GM12878 (cell line): Measurements from ENCODE around the gene MTHFD1L. TPM values are rescaled to one million over a fixed set of nuclear protein-coding genes. Genes with fewer than 3 reads are reported as not detected.

Experiments used
- ATAC-seq: fragments of 200-7000 bp; cut with Tn5 transposase; 3 replicates; pipeline ENCODE4 v1.9.1; 2020; ENCODE audit warnings: mild to moderate bottlenecking, moderate library complexity
- BruUV-seq: library from RNA; stranded (reverse); fragments of 400-500 nt; replicated peaks from 2 replicates; lab custom pipeline; 2021; lab: Mats Ljungman, UMichigan
- CTCF ChIA-PET: fragments of 300-600 bp; sonication (Branson Sonifier 250); formaldehyde crosslinking; extraction: SDS; loops from one replicate; lab custom pipeline; 2021; ENCODE audit warnings: inconsistent platforms; lab: Yijun Ruan, JAX
- POLR2A ChIA-PET: fragments of 350-600 bp; formaldehyde crosslinking; extraction: SDS; loops from one replicate; lab custom pipeline; 2021; ENCODE audit warnings: inconsistent platforms; lab: Charles Lee
- RAD21 ChIA-PET: fragments of 300-600 bp; sonication (Branson Sonifier 250); formaldehyde crosslinking; loops from one replicate; lab custom pipeline; 2023; ENCODE audit warnings: antibody characterized with exemption; ENCODE audit not compliant: unreplicated experiment; lab: Charles Lee
- SMC1A ChIA-PET: fragments of 300-600 bp; sonication (Branson Sonifier 250); formaldehyde crosslinking; loops from one replicate; lab custom pipeline; 2023; ENCODE audit not compliant: unreplicated experiment, uncharacterized antibody; lab: Charles Lee
- DNase-seq: peaks from one replicate; pipeline ENCODE4 v3.0.0-alpha.2; 2011; ENCODE audit warnings: low read depth, low spot score
- FAIRE-seq: peaks from 3 replicates; lab custom pipeline; 2011; peaks lifted over from hg19 to GRCh38; lab: Jason Lieb, UNC
- H2AFZ ChIP-seq: 2 replicates; pipeline ENCODE4 v1.6.0; 2011; ENCODE audit warnings: low read depth, low read length, control low read depth; ENCODE audit not compliant: control insufficient read depth
- H3K27ac ChIP-seq: 2 replicates; pipeline ENCODE4 v1.5.1; 2011; ENCODE audit warnings: control low read depth; ENCODE audit not compliant: control insufficient read depth, insufficient read depth
- H3K27me3 ChIP-seq, 2 experiments: replicated peaks in 1 of 2; 2 replicates each; pipeline versions ENCODE4 v1.6.0 to v1.6.1; 2011; ENCODE audit warnings: low read length in 1 of 2; ENCODE audit not compliant: control insufficient read depth in 2 of 2, insufficient read depth in 2 of 2
- H3K36me3 ChIP-seq, 2 experiments: 2 replicates each; pipeline ENCODE4 v1.5.1; 2011; ENCODE audit warnings: low read length in 1 of 2; ENCODE audit not compliant: control insufficient read depth in 2 of 2, insufficient read depth in 2 of 2
- H3K4me1 ChIP-seq: 2 replicates; pipeline ENCODE4 v1.6.1; 2011; ENCODE audit warnings: mild to moderate bottlenecking, low read length, moderate library complexity, mixed read lengths; ENCODE audit not compliant: control insufficient read depth, insufficient read depth
- H3K4me2 ChIP-seq: 2 replicates; pipeline ENCODE4 v1.6.0; 2011; ENCODE audit warnings: control low read depth; ENCODE audit not compliant: control insufficient read depth, insufficient read depth
- H3K4me3 ChIP-seq: fragments of 200-600 bp; sonication (generic); 2 replicates; pipeline ENCODE4 v1.5.1; 2016
- H3K79me2 ChIP-seq: 2 replicates; pipeline ENCODE4 v1.6.0; 2011; ENCODE audit warnings: low read length; ENCODE audit not compliant: control insufficient read depth, insufficient read depth
- H3K9ac ChIP-seq: 2 replicates; pipeline ENCODE4 v1.8.0; 2011; ENCODE audit warnings: low read length, control low read depth, mixed read lengths; ENCODE audit not compliant: control insufficient read depth, insufficient read depth
- H3K9me3 ChIP-seq: replicated peaks from 3 replicates; pipeline ENCODE4 v1.5.1; 2011; ENCODE audit warnings: mild to moderate bottlenecking, low read length; ENCODE audit not compliant: control insufficient read depth, insufficient read depth
- H4K20me1 ChIP-seq: 2 replicates; pipeline ENCODE4 v1.6.0; 2011; ENCODE audit not compliant: control insufficient read depth, insufficient read depth
- FOXM1 ChIP-seq: IDR thresholded peaks from 2 replicates; pipeline ENCODE4 v1.6.1; 2012; ENCODE audit warnings: low read depth, mild to moderate bottlenecking, inconsistent platforms, low read length, moderate library complexity
- MTA2 ChIP-seq: fragments of 450-650 bp; IDR thresholded peaks from 2 replicates; pipeline ENCODE4 v1.6.1; 2016; ENCODE audit warnings: low read depth, mild to moderate bottlenecking, moderate library complexity
- RAD21 ChIP-seq: IDR thresholded peaks from 2 replicates; pipeline ENCODE4 v1.6.1; 2011; ENCODE audit warnings: mild to moderate bottlenecking, low read depth, low read length, moderate library complexity; ENCODE audit not compliant: insufficient read depth
- TCF12 ChIP-seq: IDR thresholded peaks from 2 replicates; pipeline ENCODE4 v1.6.1; 2011; ENCODE audit warnings: low read depth, mild to moderate bottlenecking, low read length
- WGBS: methylation state at CpG from one replicate; pipeline ENCODE4 v1.1.6; 2016; ENCODE audit warnings: low lambda C conversion rate; ENCODE audit not compliant: insufficient replicate concordance, insufficient coverage; ENCODE audit errors: missing lambda C conversion rate; 5-methylcytosine and 5-hydroxymethylcytosine counted together
- in situ Hi-C: fragments of 300-500 bp; cut with MboI; formaldehyde crosslinking; loops from 9 replicates; pipeline ENCODE4 v1.14.3; 2018; ENCODE audit warnings: mixed read lengths
- intact Hi-C: fragments of 100-400 bp; cut with micrococcal nuclease; formaldehyde crosslinking; loops from one replicate; pipeline ENCODE4 v1.14.2; 2022; ENCODE audit not compliant: unreplicated experiment
- polyA plus RNA-seq, 11 experiments: library from polyadenylated mRNA; depleted of rRNA in 4 of 11; unstranded in 6 of 11; stranded (reverse) in 5 of 11; fragments of >200 nt; fragmentation: Nextera tagmentation in 4 of 11; fragmentation: Illumina TruSeq in 1 of 11; extraction: Ambion mirVana in 4 of 11; extraction: Trizol in 1 of 11; gene quantifications; 1 replicate in 1 of 11; 2 replicates in 10 of 11; pipeline versions ENCODE4 v1.2.1 to v1.2.3, GENCODE V29; 2011 to 2016; ENCODE audit warnings: inconsistent platforms in 2 of 11, missing spikeins in 2 of 11, low read depth in 1 of 11
- total RNA-seq, 4 experiments: library from RNA; depleted of rRNA in 3 of 4; stranded (reverse); fragments of >200 nt in 3 of 4; fragmentation: Illumina TruSeq in 1 of 4; extraction: Trizol in 1 of 4; gene quantifications; 2 replicates each; pipeline versions ENCODE4 v1.2.1 to v1.2.3, GENCODE V29; 2013 to 2021
- TF ChIP-seq, protein P1 (sequence below): IDR thresholded peaks from 2 replicates; pipeline ENCODE4 v1.6.1; 2012; ENCODE audit warnings: low read depth, low read length, improper control_type of control experiment
- TF ChIP-seq, protein P2 (sequence below): IDR thresholded peaks from 2 replicates; pipeline ENCODE4 v1.6.1; 2011; ENCODE audit warnings: low read depth, low read length, improper control_type of control experiment, borderline replicate concordance
- TF ChIP-seq, protein P3 (sequence below): fragments of 450-650 bp; IDR thresholded peaks from 2 replicates; pipeline ENCODE4 v1.6.1; 2018; ENCODE audit warnings: borderline replicate concordance, mild to moderate bottlenecking; ENCODE audit not compliant: partially characterized antibody
- TF ChIP-seq, protein P4 (sequence below): fragments of 450-650 bp; IDR thresholded peaks from 2 replicates; pipeline ENCODE4 v1.6.1; 2017; ENCODE audit warnings: borderline replicate concordance

The MTHFD1L gene
- total and polyA plus RNA-seq, 10 of the 15 experiments (the other 5 are each of a cell fraction or from before 2014, with no cell fraction given) = 11.7 to 75.5 (median 28.8) TPM

DNA sequence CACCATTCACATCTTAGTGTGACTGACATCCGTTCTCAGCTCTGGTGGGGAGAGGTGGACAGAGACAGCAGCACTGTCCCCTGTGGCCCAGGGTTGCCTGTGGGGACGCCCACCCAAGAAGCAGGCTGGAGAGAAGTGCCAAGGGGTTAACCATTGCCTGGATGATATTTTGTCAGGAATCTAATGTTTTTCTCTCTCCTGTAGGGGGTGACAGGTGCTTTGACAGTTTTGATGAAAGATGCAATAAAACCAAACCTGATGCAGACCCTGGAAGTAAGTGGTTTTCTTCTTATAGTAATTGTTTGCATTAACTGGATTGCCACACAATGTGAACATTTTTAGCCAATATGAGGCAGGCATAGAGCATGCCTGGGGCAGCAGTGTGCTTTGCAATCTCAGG is 99.3 kb downstream of the MTHFD1L start:
- WGBS = 90% methylated on average over 2 of the region's 2 CpGs
- TF ChIP-seq, protein P1, sequence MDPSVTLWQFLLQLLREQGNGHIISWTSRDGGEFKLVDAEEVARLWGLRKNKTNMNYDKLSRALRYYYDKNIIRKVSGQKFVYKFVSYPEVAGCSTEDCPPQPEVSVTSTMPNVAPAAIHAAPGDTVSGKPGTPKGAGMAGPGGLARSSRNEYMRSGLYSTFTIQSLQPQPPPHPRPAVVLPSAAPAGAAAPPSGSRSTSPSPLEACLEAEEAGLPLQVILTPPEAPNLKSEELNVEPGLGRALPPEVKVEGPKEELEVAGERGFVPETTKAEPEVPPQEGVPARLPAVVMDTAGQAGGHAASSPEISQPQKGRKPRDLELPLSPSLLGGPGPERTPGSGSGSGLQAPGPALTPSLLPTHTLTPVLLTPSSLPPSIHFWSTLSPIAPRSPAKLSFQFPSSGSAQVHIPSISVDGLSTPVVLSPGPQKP = no peak
- 0 out of 2 replicates have a peak, but pooled peaks have one; percentile 4 for TF ChIP-seq RAD21
- TF ChIP-seq, all 136 proteins: peak for 1
- RAD21 ChIA-PET = interaction anchor here (0.6 kb wide), 1 partner anchor 49 kb away, joined by 3 read pairs; no protein-coding TSS in a partner anchor
- in situ Hi-C loops = no loop called here
- no peak overlapping the region for H3K4me2 ChIP-seq
- H3K4me3 ChIP-seq = no peak overlapping the region
- DNase-seq = no peak
- no peaks in the 10 kb centered on the region for H4K20me1 ChIP-seq
- SMC1A ChIA-PET = no interaction called here
- intact Hi-C loops = no loop called here
- no peak overlapping the region for H3K9ac ChIP-seq
- FAIRE-seq = no peak
- CTCF ChIA-PET = interaction anchor here (1.7 kb wide), 1 partner anchor 359 kb away, joined by 7 read pairs; no protein-coding TSS in a partner anchor
- no peak overlapping the region for H2AFZ ChIP-seq
- H3K27me3 ChIP-seq = no peaks in the 10 kb centered on the region
- H3K9me3 ChIP-seq = no peaks in the 10 kb centered on the region
- H3K4me1 ChIP-seq = no peaks in the 10 kb centered on the region
- POLR2A ChIA-PET = interaction anchor here (0.5 kb wide), 1 partner anchor 410 kb away, joined by 5 read pairs; no protein-coding TSS in a partner anchor
- no peaks in the 10 kb centered on the region for H3K79me2 ChIP-seq
- BruUV-seq = no TSS peak
- H3K27ac ChIP-seq = no peak overlapping the region
- peaks cover 0 to 3% of the 10 kb centered on the region in 2 experiments; a peak in 3 of 4 replicates for H3K36me3 ChIP-seq
- ATAC-seq = no peak

DNA sequence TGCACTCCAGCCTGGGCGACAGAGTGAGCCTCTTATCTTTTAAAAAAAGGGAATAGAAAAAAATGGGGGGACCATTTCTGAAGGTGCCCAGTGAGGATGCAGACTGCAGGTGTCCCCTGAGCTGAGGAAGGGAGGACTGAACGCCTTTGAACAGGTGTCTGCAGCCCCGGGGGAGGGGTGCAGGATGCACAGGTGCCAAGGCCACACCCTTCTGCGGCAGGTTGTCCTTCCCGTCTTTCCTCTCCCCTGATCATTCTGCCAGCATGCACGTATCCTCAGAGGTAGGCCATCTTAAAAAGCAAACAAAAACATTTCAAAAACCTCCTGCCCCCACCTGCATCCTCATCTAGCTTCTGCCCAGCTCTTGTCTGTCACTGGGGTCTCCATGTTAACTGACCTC is 101.3 kb downstream of the MTHFD1L start:
- Histone ChIP-seq H3K9ac (no peak overlapping the region), H3K9me3 (no peaks in the 10 kb centered on the region), H3K4me3 (no peak overlapping the region), H3K4me2 (no peak overlapping the region), H3K36me3 (no peaks in the 10 kb centered on the region; a peak in 3 of 4 replicates), H4K20me1 (no peaks in the 10 kb centered on the region), H3K4me1 (no peaks in the 10 kb centered on the region), H2AFZ (no peak overlapping the region), H3K27ac (no peak overlapping the region), H3K27me3 (no peaks in the 10 kb centered on the region), H3K79me2 (no peaks in the 10 kb centered on the region)
- no peak for ATAC-seq
- ChIA-PET SMC1A (interaction anchor here (0.8 kb wide), 1 partner anchor 359 kb away, joined by 3 read pairs; no protein-coding TSS in a partner anchor), CTCF (interaction anchor here (1.0 kb wide), 1 partner anchor 358 kb away, joined by 3 read pairs; no protein-coding TSS in a partner anchor), RAD21 (no interaction called here), POLR2A (no interaction called here)
- in situ Hi-C loops = no loop called here
- intact Hi-C loops = no loop called here
- FAIRE-seq = no peak
- TF ChIP-seq TCF12 (no peak), MTA2 (no peak), FOXM1 (no peak)
- TF ChIP-seq, protein P2, sequence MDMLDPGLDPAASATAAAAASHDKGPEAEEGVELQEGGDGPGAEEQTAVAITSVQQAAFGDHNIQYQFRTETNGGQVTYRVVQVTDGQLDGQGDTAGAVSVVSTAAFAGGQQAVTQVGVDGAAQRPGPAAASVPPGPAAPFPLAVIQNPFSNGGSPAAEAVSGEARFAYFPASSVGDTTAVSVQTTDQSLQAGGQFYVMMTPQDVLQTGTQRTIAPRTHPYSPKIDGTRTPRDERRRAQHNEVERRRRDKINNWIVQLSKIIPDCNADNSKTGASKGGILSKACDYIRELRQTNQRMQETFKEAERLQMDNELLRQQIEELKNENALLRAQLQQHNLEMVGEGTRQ = no peak
- TF ChIP-seq, protein P3, sequence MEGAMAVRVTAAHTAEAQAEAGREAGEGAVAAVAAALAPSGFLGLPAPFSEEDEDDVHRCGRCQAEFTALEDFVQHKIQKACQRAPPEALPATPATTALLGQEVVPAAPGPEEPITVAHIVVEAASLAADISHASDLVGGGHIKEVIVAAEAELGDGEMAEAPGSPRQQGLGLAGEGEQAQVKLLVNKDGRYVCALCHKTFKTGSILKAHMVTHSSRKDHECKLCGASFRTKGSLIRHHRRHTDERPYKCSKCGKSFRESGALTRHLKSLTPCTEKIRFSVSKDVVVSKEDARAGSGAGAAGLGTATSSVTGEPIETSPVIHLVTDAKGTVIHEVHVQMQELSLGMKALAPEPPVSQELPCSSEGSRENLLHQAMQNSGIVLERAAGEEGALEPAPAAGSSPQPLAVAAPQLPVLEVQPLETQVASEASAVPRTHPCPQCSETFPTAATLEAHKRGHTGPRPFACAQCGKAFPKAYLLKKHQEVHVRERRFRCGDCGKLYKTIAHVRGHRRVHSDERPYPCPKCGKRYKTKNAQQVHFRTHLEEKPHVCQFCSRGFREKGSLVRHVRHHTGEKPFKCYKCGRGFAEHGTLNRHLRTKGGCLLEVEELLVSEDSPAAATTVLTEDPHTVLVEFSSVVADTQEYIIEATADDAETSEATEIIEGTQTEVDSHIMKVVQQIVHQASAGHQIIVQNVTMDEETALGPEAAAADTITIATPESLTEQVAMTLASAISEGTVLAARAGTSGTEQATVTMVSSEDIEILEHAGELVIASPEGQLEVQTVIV = no peak
- TF ChIP-seq, protein P4, sequence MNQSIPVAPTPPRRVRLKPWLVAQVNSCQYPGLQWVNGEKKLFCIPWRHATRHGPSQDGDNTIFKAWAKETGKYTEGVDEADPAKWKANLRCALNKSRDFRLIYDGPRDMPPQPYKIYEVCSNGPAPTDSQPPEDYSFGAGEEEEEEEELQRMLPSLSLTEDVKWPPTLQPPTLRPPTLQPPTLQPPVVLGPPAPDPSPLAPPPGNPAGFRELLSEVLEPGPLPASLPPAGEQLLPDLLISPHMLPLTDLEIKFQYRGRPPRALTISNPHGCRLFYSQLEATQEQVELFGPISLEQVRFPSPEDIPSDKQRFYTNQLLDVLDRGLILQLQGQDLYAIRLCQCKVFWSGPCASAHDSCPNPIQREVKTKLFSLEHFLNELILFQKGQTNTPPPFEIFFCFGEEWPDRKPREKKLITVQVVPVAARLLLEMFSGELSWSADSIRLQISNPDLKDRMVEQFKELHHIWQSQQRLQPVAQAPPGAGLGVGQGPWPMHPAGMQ = no peak
- no peak for DNase-seq
- no TSS peak for BruUV-seq
- 2% methylated on average over 6 of the region's 6 CpGs for WGBS
